ENCODE data around the gene PPP2R5C. TPM values are rescaled to one million over a fixed set of nuclear protein-coding genes. Genes with fewer than 3 reads are reported as not detected.
A peak's percentile ranks its signal among the peaks of the same experiment; 100 is the strongest.

Gene PPP2R5C
- total RNA-seq, 1 donor from 2014 or later, result 63.5 TPM

GRCh38 chr14:101957406-101958234, 196.1 kb downstream of the PPP2R5C start:
- no peak for TF ChIP-seq CTCF (conservative IDR thresholded peaks at IDR 0.05; ENCODE audit: low read depth, low read length)
- DNase-seq (ENCODE audit: low read depth), result no peak
- H3K4me3 ChIP-seq (ENCODE audit: low read depth, low read length), result no peak overlapping the region

- no peak overlapping the region for H3K4me3 ChIP-seq (ENCODE audit: low read depth, low read length)
- TF ChIP-seq CTCF (conservative IDR thresholded peaks at IDR 0.05; ENCODE audit: low read depth, low read length), result no peak
- DNase-seq (ENCODE audit: low read depth), result no peak
Measured at GRCh38 chr14:101958418-101959180, 197.1 kb downstream of the PPP2R5C start.

GRCh38 chr14:101959277-101959676, 197.8 kb downstream of the PPP2R5C start:
- no peak overlapping the region for H3K4me3 ChIP-seq (ENCODE audit: low read depth, low read length)
- TF ChIP-seq CTCF (conservative IDR thresholded peaks at IDR 0.05; ENCODE audit: low read depth, low read length), result no peak
- no peak for DNase-seq (ENCODE audit: low read depth)

GRCh38 chr14:101960225-101960624, 198.7 kb downstream of the PPP2R5C start:
- H3K4me3 ChIP-seq (ENCODE audit: low read depth, low read length), result no peak overlapping the region
- no peak for DNase-seq (ENCODE audit: low read depth)
- peak; percentile 60 for TF ChIP-seq CTCF (conservative IDR thresholded peaks at IDR 0.05; ENCODE audit: low read depth, low read length)

- DNase-seq (ENCODE audit: low read depth), result no peak
- TF ChIP-seq CTCF (conservative IDR thresholded peaks at IDR 0.05; ENCODE audit: low read depth, low read length), result peak; percentile 90
Measured at GRCh38 chr14:101961011-101961721, 199.7 kb downstream of the PPP2R5C start.

GRCh38 chr14:101961746-101962502, 200.4 kb downstream of the PPP2R5C start:
- no peak for DNase-seq (ENCODE audit: low read depth)
- no peak overlapping the region for H3K4me3 ChIP-seq (ENCODE audit: low read depth, low read length)
- TF ChIP-seq CTCF (conservative IDR thresholded peaks at IDR 0.05; ENCODE audit: low read depth, low read length), result no peak

More at GRCh38 chr14:101961011-101961721, 199.7 kb downstream of the PPP2R5C start:
- no peak overlapping the region for H3K4me3 ChIP-seq (ENCODE audit: low read depth, low read length)

Data from epithelial cell of proximal tubule (primary cell).